Mucosa of descending colon (tissue), 3 donors: Measurements from ENCODE around the gene DOCK9. TPM values are rescaled to one million over a fixed set of nuclear protein-coding genes. Genes with fewer than 3 reads are reported as not detected.

Experiments used
- ATAC-seq: fragments of 200-7000 bp; cut with Tn5 transposase; one replicate; pipeline ENCODE4 v1.9.1; 2020; ENCODE audit warnings: mild to moderate bottlenecking, moderate library complexity
- DNase-seq, 3 donors: peaks; one replicate each; pipeline ENCODE4 v3.0.0-alpha.2; 2020
- H3K36me3 ChIP-seq: fragments of 200-600 bp; one replicate; pipeline ENCODE4 v1.8.0; 2021; ENCODE audit warnings: low read depth, mild to moderate bottlenecking
- H3K4me1 ChIP-seq: fragments of 200-600 bp; one replicate; pipeline ENCODE4 v1.8.0; 2021; ENCODE audit warnings: low read depth, mild to moderate bottlenecking
- H3K4me3 ChIP-seq: fragments of 200-600 bp; one replicate; pipeline ENCODE4 v1.8.0; 2021; ENCODE audit warnings: mild to moderate bottlenecking
- H3K9me3 ChIP-seq: fragments of 200-600 bp; one replicate; pipeline ENCODE4 v1.8.0; 2021; ENCODE audit warnings: mild to moderate bottlenecking
- CTCF ChIP-seq: fragments of 200-600 bp; IDR thresholded peaks from one replicate; pipeline ENCODE4 v1.8.0; 2022; ENCODE audit warnings: antibody characterized with exemption, mild to moderate bottlenecking
- intact Hi-C, 2 donors: fragments of 100-400 bp; cut with DNase I in 1 of 2; cut with micrococcal nuclease in 1 of 2; formaldehyde crosslinking; loops; one replicate each; pipeline versions ENCODE4 v1.11.0 to v1.11.1; 2022; cut with DNase I, micrococcal nuclease
- total RNA-seq, 3 donors: library from RNA; stranded (reverse); fragmentation: NEBNext Ultra II Directional in 2 of 3; extraction: Animal tissue kit (Norgen Biotek cat#: 25700) in 2 of 3; gene quantifications; one replicate each; pipeline versions ENCODE4 v1.2.1 to v1.2.4, GENCODE V29; 2021 to 2023
- donor health status: DM: no; HTN: no; CAD: no; lungs with moderate emphysema.
- donor health status: DM: no; HTN: no; CAD: no.
- donor health status: DM: no; HTN: yes; CAD: no.

The DOCK9 gene
- total RNA-seq, 3 donors from 2014 or later = 52.0 to 136 (median 54.4) TPM

- ATAC-seq (no peak), DNase-seq (peak in 1 of 3 donors; percentile 9)
- intact Hi-C loops = no loop called here
- H3K36me3 ChIP-seq = no peaks in the 10 kb centered on the region
- no peak overlapping the region for H3K4me3 ChIP-seq
- no peak for TF ChIP-seq CTCF
- H3K4me1 ChIP-seq = no peaks in the 10 kb centered on the region
- no peaks in the 10 kb centered on the region for H3K9me3 ChIP-seq
These were observed 30.7 kb upstream of the DOCK9 start for GRCh38 chr13:99008577-99008976.

DNA sequence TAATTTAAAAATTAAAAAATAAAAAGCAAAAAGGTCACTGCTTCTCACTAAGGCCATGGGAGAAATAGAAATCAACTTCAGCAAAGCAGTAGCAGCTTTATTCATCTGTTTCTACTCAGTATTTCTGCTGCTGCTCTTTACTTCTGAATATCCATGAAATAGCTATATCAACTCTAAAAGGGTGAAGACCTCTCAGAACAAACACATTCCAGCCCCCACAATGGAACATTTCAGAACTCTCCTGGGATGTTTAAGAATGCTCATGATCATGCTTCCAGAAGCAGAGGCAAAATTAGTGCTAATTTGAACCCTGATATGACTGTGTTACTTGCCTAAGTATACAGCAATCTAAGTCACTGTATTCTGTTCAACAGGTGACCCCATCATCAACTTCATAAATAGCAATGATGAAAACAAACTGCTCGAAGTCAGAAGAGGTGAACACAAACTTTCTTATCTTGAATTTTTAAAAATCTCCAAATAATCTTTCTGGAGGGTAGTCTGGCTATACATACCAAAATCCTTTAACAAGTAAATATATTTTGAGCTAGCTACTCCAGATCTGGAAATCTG, 29.6 kb upstream of the DOCK9 start:
- no peak for TF ChIP-seq CTCF
- Histone ChIP-seq H3K9me3 (no peaks in the 10 kb centered on the region), H3K36me3 (no peaks in the 10 kb centered on the region), H3K4me1 (no peaks in the 10 kb centered on the region), H3K4me3 (no peak overlapping the region)
- DNase-seq = no peak
- intact Hi-C loops = no loop called here
- ATAC-seq = no peak

DNA sequence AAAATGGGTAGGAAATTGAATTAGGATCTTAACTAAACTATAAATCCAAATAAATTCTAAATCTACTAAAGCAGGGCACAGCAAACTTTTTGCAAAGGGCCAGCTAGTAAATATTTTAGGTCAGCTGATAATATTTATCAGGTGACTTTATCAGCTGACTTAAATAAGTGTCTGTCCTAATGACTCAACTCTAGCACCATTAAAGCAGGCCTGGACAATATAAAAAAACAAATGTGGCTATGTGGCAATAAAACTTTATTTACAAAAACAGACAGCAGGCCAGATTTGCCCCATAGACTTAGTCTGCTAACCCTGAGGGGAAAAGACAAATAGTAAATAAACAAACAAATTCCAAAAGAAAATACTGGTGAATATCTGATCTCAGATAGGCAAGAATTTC, 27.7 kb upstream of the DOCK9 start:
- Histone ChIP-seq H3K4me1 (no peaks in the 10 kb centered on the region), H3K36me3 (no peaks in the 10 kb centered on the region), H3K4me3 (no peak overlapping the region), H3K9me3 (no peaks in the 10 kb centered on the region)
- intact Hi-C loops = no loop called here
- TF ChIP-seq CTCF = no peak
- ATAC-seq (no peak), DNase-seq (no peak)

GRCh38 chr13:99004978-99005377, 27.1 kb upstream of the DOCK9 start:
- no peaks in the 10 kb centered on the region for H3K4me1 ChIP-seq
- TF ChIP-seq CTCF = no peak
- H3K36me3 ChIP-seq = no peaks in the 10 kb centered on the region
- ATAC-seq (no peak), DNase-seq (no peak)
- H3K4me3 ChIP-seq = no peak overlapping the region
- intact Hi-C loops = no loop called here
- H3K9me3 ChIP-seq = no peaks in the 10 kb centered on the region

DNA sequence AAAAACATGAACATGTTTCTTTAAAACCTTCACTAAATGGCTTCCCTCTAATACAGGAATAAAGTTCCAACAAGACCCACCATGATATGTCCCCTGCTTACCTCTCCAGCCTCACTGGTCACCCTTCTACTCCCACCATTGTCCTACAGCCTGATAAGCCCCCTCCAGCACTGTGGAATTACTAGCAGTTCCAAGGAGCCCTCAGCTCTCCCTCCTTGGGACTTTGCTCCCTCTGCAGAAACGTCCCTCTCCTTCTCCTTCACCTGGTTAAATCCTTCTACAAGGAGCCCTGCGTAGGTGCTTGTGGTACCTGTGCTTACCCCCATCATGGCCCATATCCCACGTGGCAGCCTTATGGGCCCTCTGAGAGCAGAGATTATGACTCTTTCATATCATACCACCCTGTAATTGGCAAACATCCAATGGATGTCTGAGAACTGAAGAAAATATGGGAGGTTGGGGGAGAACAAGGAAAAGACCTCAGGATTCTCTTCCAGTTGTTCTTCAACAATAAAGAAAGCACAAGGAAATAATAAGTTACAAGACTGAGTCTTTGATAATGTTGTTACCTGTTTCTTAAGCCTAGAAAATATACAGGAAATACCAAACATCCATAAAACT, 26.1 kb upstream of the DOCK9 start:
- intact Hi-C loops = no loop called here
- H3K36me3 ChIP-seq = no peaks in the 10 kb centered on the region
- no peaks in the 10 kb centered on the region for H3K4me1 ChIP-seq
- H3K9me3 ChIP-seq = no peaks in the 10 kb centered on the region
- DNase-seq (no peak), ATAC-seq (no peak)
- no peak overlapping the region for H3K4me3 ChIP-seq
- TF ChIP-seq CTCF = no peak

- H3K4me1 ChIP-seq = no peaks in the 10 kb centered on the region
These were observed 25.3 kb upstream of the DOCK9 start for GRCh38 chr13:99003186-99003585.

More at GRCh38 chr13:99003186-99003585, 25.3 kb upstream of the DOCK9 start:
- H3K36me3 ChIP-seq = no peaks in the 10 kb centered on the region
- intact Hi-C loops = no loop called here
- H3K4me3 ChIP-seq = no peak overlapping the region
- ATAC-seq = no peak
- TF ChIP-seq CTCF = no peak
- no peaks in the 10 kb centered on the region for H3K9me3 ChIP-seq
- no peak for DNase-seq
